WERI-Rb-1 (cell line): Measurements from ENCODE around the gene MMP3.

Experiments used
- DNase-seq: peaks from one replicate; pipeline ENCODE4 v3.0.0-alpha.2; 2020
- H3K27ac ChIP-seq: fragments of 250-450 bp; sonication (Bioruptor Pico); 2 replicates; pipeline ENCODE4 v1.5.1; 2020; ENCODE audit warnings: mild to moderate bottlenecking, moderate library complexity
- H3K27me3 ChIP-seq: fragments of 250-450 bp; sonication (Bioruptor Pico); 2 replicates; pipeline ENCODE4 v1.5.1; 2021; ENCODE audit warnings: mild to moderate bottlenecking, low read depth, moderate library complexity; ENCODE audit not compliant: insufficient read depth, severe bottlenecking
- H3K36me3 ChIP-seq: fragments of 250-450 bp; sonication (Bioruptor Pico); 2 replicates; pipeline ENCODE4 v1.5.1; 2020; ENCODE audit warnings: mild to moderate bottlenecking, moderate library complexity
- H3K4me3 ChIP-seq: 2 replicates; pipeline ENCODE4 v1.5.1; 2011; ENCODE audit warnings: low read depth, mild to moderate bottlenecking, control low read depth, low read length
- H3K9me3 ChIP-seq: fragments of 250-450 bp; sonication (Bioruptor Pico); 2 replicates; pipeline ENCODE4 v1.5.1; 2021; ENCODE audit warnings: mild to moderate bottlenecking, moderate library complexity; ENCODE audit not compliant: severe bottlenecking
- TF ChIP-seq, protein P1 (sequence below): IDR thresholded peaks from 2 replicates; pipeline ENCODE4 v1.5.1; 2011; ENCODE audit warnings: low read depth, mild to moderate bottlenecking, control low read depth, inconsistent platforms, low read length

The MMP3 gene

DNA sequence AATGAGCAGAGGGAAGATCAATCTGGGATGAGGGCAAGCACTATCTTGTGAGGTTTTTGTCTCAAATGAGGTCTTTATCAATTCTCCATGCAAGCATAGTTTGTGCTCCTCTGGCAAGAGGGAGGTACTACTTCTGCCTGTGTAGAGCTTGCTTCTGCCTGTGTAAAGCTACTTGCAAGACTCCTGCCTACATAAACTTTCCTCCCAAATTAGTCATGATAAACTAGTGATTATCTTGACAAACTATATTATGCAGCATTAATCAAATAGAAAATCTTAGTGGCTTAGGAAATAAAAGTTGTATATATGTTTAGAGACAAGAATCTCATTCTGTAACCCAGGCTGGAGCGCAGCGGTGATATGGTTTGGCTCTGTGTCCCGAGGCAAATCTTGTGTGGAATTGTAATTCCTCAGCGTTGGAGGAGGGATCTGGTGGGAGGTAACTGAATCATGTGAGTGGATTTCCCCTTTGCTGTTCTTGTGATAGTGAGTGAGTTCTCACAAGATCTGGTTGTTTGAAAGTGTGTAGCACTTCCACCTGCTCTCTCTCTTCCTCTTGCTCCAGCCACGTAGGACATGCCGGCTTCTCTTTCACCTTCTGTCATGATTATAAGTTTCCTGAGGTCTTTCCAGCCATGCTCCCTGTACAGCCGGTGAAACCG lies 54.9 kb downstream of the MMP3 start:
- no peak overlapping the region for H3K4me3 ChIP-seq
- H3K27me3 ChIP-seq, result no peaks in the 10 kb centered on the region
- H3K27ac ChIP-seq, result no peak overlapping the region
- H3K36me3 ChIP-seq, result no peaks in the 10 kb centered on the region
- TF ChIP-seq, protein P1, sequence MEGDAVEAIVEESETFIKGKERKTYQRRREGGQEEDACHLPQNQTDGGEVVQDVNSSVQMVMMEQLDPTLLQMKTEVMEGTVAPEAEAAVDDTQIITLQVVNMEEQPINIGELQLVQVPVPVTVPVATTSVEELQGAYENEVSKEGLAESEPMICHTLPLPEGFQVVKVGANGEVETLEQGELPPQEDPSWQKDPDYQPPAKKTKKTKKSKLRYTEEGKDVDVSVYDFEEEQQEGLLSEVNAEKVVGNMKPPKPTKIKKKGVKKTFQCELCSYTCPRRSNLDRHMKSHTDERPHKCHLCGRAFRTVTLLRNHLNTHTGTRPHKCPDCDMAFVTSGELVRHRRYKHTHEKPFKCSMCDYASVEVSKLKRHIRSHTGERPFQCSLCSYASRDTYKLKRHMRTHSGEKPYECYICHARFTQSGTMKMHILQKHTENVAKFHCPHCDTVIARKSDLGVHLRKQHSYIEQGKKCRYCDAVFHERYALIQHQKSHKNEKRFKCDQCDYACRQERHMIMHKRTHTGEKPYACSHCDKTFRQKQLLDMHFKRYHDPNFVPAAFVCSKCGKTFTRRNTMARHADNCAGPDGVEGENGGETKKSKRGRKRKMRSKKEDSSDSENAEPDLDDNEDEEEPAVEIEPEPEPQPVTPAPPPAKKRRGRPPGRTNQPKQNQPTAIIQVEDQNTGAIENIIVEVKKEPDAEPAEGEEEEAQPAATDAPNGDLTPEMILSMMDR, result no peak
- H3K9me3 ChIP-seq, result no peaks in the 10 kb centered on the region
- DNase-seq, result no peak
